Activated CD8-positive, alpha-beta T cell treated with anti-CD3 and anti-CD28 coated beads for 36 hours (primary cell): ENCODE results near the gene PRX. TPM values are rescaled to one million over a fixed set of nuclear protein-coding genes. Genes with fewer than 3 reads are reported as not detected.

Experiments
- ATAC-seq: fragments of 200-7000 bp; cut with Tn5 transposase; one replicate; pipeline ENCODE4 v1.10.0; 2021; ENCODE audit warnings: mild to moderate bottlenecking, moderate library complexity
- CTCF ChIA-PET: fragments of 350-600 bp; sonication (Branson Sonifier 250); formaldehyde crosslinking; loops from one replicate; lab custom pipeline; 2021; ENCODE audit warnings: antibody characterized with exemption; lab: Charles Lee
- POLR2A ChIA-PET: fragments of 350-600 bp; sonication (Branson Sonifier 250); formaldehyde crosslinking; loops from one replicate; lab custom pipeline; 2021; ENCODE audit warnings: antibody characterized with exemption; lab: Charles Lee
- DNase-seq: peaks from one replicate; pipeline ENCODE4 v3.0.0-alpha.2; 2020
- H3K27ac Mint-ChIP-seq: one replicate; pipeline ENCODE4 v1.8.0; 2021; ENCODE audit warnings: mild to moderate bottlenecking, mixed read lengths
- H3K27me3 Mint-ChIP-seq: one replicate; pipeline ENCODE4 v1.8.0; 2021; ENCODE audit warnings: mixed read lengths
- H3K36me3 Mint-ChIP-seq: one replicate; pipeline ENCODE4 v1.8.0; 2021; ENCODE audit warnings: low read depth, mixed read lengths
- H3K4me1 Mint-ChIP-seq: one replicate; pipeline ENCODE4 v1.8.0; 2021; ENCODE audit warnings: low read depth, mixed read lengths
- H3K4me3 Mint-ChIP-seq: one replicate; pipeline ENCODE4 v1.8.0; 2021; ENCODE audit warnings: mild to moderate bottlenecking, moderate library complexity, mixed read lengths
- H3K9me3 Mint-ChIP-seq: one replicate; pipeline ENCODE4 v1.8.0; 2021; ENCODE audit warnings: mixed read lengths
- intact Hi-C: fragments of 100-400 bp; cut with micrococcal nuclease; formaldehyde crosslinking; loops from one replicate; pipeline ENCODE4 v1.10.0; 2022
- total RNA-seq, 2 experiments: library from RNA; stranded (reverse); gene quantifications; one replicate each; pipeline ENCODE4 v1.2.3, GENCODE V29; 2021
- TF ChIP-seq, protein P1 (sequence below): fragments of 200-600 bp; IDR thresholded peaks from one replicate; pipeline ENCODE4 v1.8.0; 2022; ENCODE audit warnings: antibody characterized with exemption, mild to moderate bottlenecking

Gene PRX
- total RNA-seq, 2 experiments from 2014 or later = 1.2 TPM

DNA sequence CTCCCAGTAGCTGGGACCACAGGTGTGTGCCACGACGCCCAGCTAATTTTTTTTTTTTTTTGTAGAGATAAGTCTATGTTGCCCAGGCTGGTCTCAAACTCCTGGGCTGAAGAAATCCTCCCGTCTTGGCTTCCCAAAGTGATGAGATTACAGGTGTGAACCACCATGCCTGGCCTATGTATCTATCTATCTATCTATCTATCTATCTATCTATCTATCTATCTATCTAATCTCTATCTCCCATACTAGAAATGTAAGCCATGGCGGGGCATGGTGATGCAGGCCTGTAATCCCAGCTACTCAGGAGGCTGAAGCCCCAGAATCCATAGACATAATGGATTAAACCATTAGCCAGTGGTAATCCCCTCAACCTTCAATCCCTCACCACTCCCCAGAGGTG is 37.5 kb upstream of the PRX start:
- TF ChIP-seq, protein P1, sequence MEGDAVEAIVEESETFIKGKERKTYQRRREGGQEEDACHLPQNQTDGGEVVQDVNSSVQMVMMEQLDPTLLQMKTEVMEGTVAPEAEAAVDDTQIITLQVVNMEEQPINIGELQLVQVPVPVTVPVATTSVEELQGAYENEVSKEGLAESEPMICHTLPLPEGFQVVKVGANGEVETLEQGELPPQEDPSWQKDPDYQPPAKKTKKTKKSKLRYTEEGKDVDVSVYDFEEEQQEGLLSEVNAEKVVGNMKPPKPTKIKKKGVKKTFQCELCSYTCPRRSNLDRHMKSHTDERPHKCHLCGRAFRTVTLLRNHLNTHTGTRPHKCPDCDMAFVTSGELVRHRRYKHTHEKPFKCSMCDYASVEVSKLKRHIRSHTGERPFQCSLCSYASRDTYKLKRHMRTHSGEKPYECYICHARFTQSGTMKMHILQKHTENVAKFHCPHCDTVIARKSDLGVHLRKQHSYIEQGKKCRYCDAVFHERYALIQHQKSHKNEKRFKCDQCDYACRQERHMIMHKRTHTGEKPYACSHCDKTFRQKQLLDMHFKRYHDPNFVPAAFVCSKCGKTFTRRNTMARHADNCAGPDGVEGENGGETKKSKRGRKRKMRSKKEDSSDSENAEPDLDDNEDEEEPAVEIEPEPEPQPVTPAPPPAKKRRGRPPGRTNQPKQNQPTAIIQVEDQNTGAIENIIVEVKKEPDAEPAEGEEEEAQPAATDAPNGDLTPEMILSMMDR = no peak
- ChIA-PET CTCF (interaction anchor here (1.5 kb wide), 1 partner anchor 14 kb away, joined by 5 read pairs; no protein-coding TSS in a partner anchor), POLR2A (no interaction called here)
- Mint-ChIP-seq H3K4me1 (no peaks in the 10 kb centered on the region), H3K27ac (no peak overlapping the region), H3K4me3 (no peak overlapping the region), H3K27me3 (no peaks in the 10 kb centered on the region), H3K36me3 (no peaks in the 10 kb centered on the region), H3K9me3 (no peaks in the 10 kb centered on the region)
- DNase-seq (no peak), ATAC-seq (no peak)
- intact Hi-C loops = no loop called here

DNA sequence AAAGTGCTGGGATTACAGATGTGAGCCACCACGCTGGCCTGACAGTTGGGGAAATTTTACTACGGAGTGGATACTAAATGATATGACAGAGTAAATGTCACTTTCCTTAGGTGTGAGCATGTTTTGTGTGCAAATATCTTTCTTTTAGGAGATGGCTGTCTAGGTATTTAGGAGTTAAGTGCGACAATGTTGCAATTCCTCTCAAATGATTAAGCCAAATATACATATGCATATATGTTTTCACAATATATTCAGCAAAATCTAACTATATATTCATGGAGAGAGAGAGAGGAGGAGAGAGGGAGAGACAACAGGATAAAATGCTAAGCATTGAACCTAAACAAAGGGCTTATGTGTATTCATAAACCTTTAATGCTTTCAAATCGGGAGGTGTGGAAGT is 36.3 kb upstream of the PRX start:
- Mint-ChIP-seq H3K9me3 (no peaks in the 10 kb centered on the region), H3K4me1 (peaks cover 5% of the 10 kb centered on the region), H3K27ac (no peak overlapping the region), H3K27me3 (no peaks in the 10 kb centered on the region), H3K36me3 (no peaks in the 10 kb centered on the region), H3K4me3 (no peak overlapping the region)
- TF ChIP-seq, protein P1 = no peak
- ATAC-seq (no peak), DNase-seq (no peak)
- CTCF ChIA-PET = no interaction called here
- intact Hi-C loops = no loop called here
- POLR2A ChIA-PET = no interaction called here

DNA sequence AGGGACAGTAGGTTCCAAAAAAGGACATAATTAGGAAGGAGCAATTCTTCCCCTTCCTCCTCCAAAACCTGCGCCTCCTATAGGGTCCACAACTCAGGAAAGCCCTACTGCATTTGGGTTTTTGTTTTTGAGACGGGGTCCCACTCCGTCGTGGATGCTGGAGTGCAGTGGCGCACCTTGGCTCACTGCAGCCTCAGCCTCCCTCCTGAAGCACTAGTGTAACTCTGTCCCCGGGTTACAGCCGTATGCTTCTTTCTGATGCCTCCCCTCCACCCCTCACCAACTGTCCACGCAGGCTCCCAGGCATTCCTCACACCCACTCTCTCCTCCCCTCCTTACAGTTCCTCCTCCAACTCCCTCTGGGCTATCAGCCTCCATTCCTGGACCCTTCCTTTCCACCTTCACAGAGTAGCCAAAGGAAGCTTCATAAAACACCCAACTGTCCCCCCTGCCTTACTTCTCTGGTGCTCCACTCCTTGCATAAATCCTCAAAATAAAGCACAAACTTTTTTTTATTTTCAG is 33.1 kb upstream of the PRX start:
- Mint-ChIP-seq H3K9me3 (no peaks in the 10 kb centered on the region), H3K36me3 (no peaks in the 10 kb centered on the region), H3K4me3 (no peak overlapping the region), H3K27ac (no peak overlapping the region), H3K4me1 (peaks cover 15% of the 10 kb centered on the region), H3K27me3 (no peaks in the 10 kb centered on the region)
- intact Hi-C loops = no loop called here
- no peak for ATAC-seq
- TF ChIP-seq, protein P1 = no peak
- DNase-seq = no peak
- CTCF ChIA-PET = interaction anchor here (1.2 kb wide), 1 partner anchor 141 kb away, joined by 3 read pairs; no protein-coding TSS in a partner anchor
- POLR2A ChIA-PET = interaction anchor here (0.7 kb wide), 1 partner anchor 20 kb away, joined by 3 read pairs; no protein-coding TSS in a partner anchor

DNA sequence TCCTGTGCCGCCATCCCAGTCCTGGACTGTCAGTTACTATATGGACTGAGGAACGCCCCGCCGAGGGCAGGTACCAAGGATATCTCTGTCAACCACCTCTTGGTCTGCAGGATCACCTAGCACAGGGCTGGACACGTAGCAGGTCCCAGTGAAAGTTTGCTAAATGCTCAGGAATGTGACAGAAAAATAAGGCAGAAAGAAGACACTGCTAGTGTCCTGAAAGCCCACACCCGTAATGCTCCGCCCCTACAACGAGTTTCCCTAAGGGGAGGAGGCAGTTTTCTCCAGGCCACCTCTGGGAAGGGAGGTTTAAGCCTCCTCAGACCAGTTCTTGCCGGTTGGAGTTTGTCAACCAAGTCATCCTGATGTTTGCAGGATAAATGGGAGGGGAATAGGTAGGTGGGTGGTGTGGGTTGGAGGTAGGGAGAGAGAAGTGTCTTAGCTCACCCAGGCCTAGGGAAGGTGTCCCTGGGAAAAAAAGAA is 32.6 kb upstream of the PRX start:
- TF ChIP-seq, protein P1 = no peak
- no peaks in the 10 kb centered on the region for H3K27me3 Mint-ChIP-seq
- H3K36me3 Mint-ChIP-seq = peaks cover 4% of the 10 kb centered on the region
- ChIA-PET CTCF (interaction anchor here (1.2 to 1.4 kb wide), 3 partner anchors 19 to 141 kb away, joined by 3 to 6 read pairs (median 4); no protein-coding TSS in a partner anchor), POLR2A (interaction anchor here (0.7 kb wide), 1 partner anchor 19 kb away, joined by 3 read pairs; no protein-coding TSS in a partner anchor)
- no peaks in the 10 kb centered on the region for H3K9me3 Mint-ChIP-seq
- peaks cover 19% of the 10 kb centered on the region for H3K4me1 Mint-ChIP-seq
- no peak overlapping the region for H3K27ac Mint-ChIP-seq
- H3K4me3 Mint-ChIP-seq = peak overlapping the region; percentile 20
- intact Hi-C loops = no loop called here
- ATAC-seq (no peak), DNase-seq (no peak)

DNA sequence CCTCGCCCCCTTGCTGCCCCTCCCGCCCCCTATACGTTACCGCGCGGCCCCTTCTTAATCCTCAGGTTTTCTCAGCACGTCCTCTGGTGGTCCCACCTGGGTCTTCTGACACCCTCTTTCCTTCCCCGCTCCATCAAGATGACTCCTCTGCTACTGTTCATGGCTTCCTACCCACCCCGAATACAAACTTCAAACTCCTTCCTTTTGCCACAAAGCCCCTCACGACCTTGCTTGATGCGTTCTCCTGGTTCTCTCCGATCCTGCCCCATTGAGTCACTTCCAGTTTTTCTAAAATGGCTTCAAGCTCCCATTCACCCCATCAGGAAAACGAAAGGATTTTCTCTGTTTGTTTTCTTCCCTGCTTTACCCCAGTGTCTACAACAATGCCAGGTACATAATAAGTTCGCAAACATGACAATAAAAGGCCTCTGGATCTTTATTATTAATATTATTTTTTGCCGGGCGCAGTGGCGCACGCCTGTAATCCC is 31.7 kb upstream of the PRX start:
- ATAC-seq (no peak), DNase-seq (no peak)
- intact Hi-C loops = no loop called here
- no peaks in the 10 kb centered on the region for H3K27me3 Mint-ChIP-seq
- POLR2A ChIA-PET = interaction anchor here (2.0 kb wide), 1 partner anchor 24 kb away, joined by 8 read pairs; no protein-coding TSS in a partner anchor
- CTCF ChIA-PET = interaction anchor here (1.2 to 4.1 kb wide), 4 partner anchors 18 to 140 kb away, joined by 3 to 19 read pairs (median 5); no protein-coding TSS in a partner anchor
- no peaks in the 10 kb centered on the region for H3K9me3 Mint-ChIP-seq
- H3K4me3 Mint-ChIP-seq = peak overlapping the region; percentile 92
- peaks cover 5% of the 10 kb centered on the region for H3K36me3 Mint-ChIP-seq
- peak overlapping the region; percentile 82 for H3K27ac Mint-ChIP-seq
- peaks cover 23% of the 10 kb centered on the region for H3K4me1 Mint-ChIP-seq
- TF ChIP-seq, protein P1 = peak; percentile 17
